K562 (cell line): Measurements from ENCODE around the gene CEBPE. TPM values are rescaled to one million over a fixed set of nuclear protein-coding genes. Genes with fewer than 3 reads are reported as not detected.
A peak's percentile ranks its signal among the peaks of the same experiment; 100 is the strongest.

Source experiments
- CBX3 ChIP-seq, 2 experiments: IDR thresholded peaks; 1 replicate in 1 of 2; 2 replicates in 1 of 2; pipeline ENCODE4 v1.6.1; 2012; ENCODE audit warnings: inconsistent platforms in 2 of 2, low read length in 2 of 2, borderline replicate concordance in 1 of 2, control low read depth in 1 of 2
- EP300 ChIP-seq: IDR thresholded peaks from 2 replicates; pipeline ENCODE4 v1.6.1; 2012; ENCODE audit warnings: low read length, improper control_type of control experiment
- ETV1 ChIP-seq: fragments of 450-650 bp; conservative IDR thresholded peaks from 2 replicates; pipeline ENCODE4 v1.6.1; 2016; ENCODE audit warnings: missing genetic modification characterization, control low read depth, low read depth, missing compliant biosample characterization
- FOSL1 ChIP-seq: fragments of 200-800 bp; sonication (Bioruptor generic); conservative IDR thresholded peaks from 2 replicates; pipeline ENCODE4 v1.6.1; 2016; ENCODE audit warnings: missing genetic modification characterization, missing compliant biosample characterization
- GABPA ChIP-seq: fragments of 200-800 bp; sonication (Bioruptor generic); conservative IDR thresholded peaks from 2 replicates; pipeline ENCODE4 v1.6.1; 2016; ENCODE audit warnings: low read depth, missing genetic modification characterization, missing compliant biosample characterization
- GTF2F1 ChIP-seq: IDR thresholded peaks from 2 replicates; pipeline ENCODE4 v1.6.1; 2011; ENCODE audit warnings: low read depth, low read length, improper control_type of control experiment
- KAT8 ChIP-seq: fragments of 450-650 bp; IDR thresholded peaks from 2 replicates; pipeline ENCODE4 v1.6.1; 2016; ENCODE audit warnings: low read depth, mild to moderate bottlenecking
- MCM3 ChIP-seq: fragments of 450-650 bp; IDR thresholded peaks from 2 replicates; pipeline ENCODE4 v1.6.1; 2016
- NR4A1 ChIP-seq, 2 experiments: fragments of 250-450 bp in 1 of 2; fragments of 450-650 bp in 1 of 2; sonication (Bioruptor Pico) in 1 of 2; IDR thresholded peaks; 2 replicates each; pipeline versions ENCODE4 v1.4.0 to v1.6.1; 2016 to 2020; ENCODE audit warnings: mild to moderate bottlenecking in 2 of 2, missing compliant biosample characterization in 1 of 2, missing genetic modification characterization in 1 of 2, moderate library complexity in 1 of 2
- SNRNP70 ChIP-seq: fragments of 200-400 bp; formaldehyde crosslinking; optimal IDR thresholded peaks from 2 replicates; pipeline ENCODE3; 2017; ENCODE audit warnings: low read depth, low read length
- STAT5B ChIP-seq: fragments of 250-450 bp; sonication (Bioruptor Pico); IDR thresholded peaks from 2 replicates; pipeline ENCODE4 v1.8.0; 2021; ENCODE audit warnings: mild to moderate bottlenecking, inconsistent platforms
- TBP ChIP-seq: optimal IDR thresholded peaks from 2 replicates; pipeline ENCODE3; 2011; ENCODE audit warnings: low read depth, low read length, improper control_type of control experiment
- TCFL5 ChIP-seq: fragments of 250-450 bp; sonication (Bioruptor Pico); conservative IDR thresholded peaks from 2 replicates; pipeline ENCODE4 v1.6.1; 2021; ENCODE audit warnings: mild to moderate bottlenecking, moderate library complexity, matching md5 sums
- TGIF2 ChIP-seq: sonication (generic); formaldehyde crosslinking; IDR thresholded peaks from 2 replicates; pipeline ENCODE4 v1.8.1; 2022; ENCODE audit warnings: mild to moderate bottlenecking, missing genetic modification reagents, moderate library complexity
- ZNF280B ChIP-seq: fragments of 250-450 bp; sonication (Bioruptor Pico); IDR thresholded peaks from 2 replicates; pipeline ENCODE4 v1.5.1; 2021; ENCODE audit warnings: mild to moderate bottlenecking
- ZNF347 ChIP-seq: fragments of 450-650 bp; formaldehyde crosslinking; IDR thresholded peaks from 2 replicates; pipeline ENCODE4 v1.4.0; 2020; ENCODE audit warnings: low read depth, mild to moderate bottlenecking, moderate library complexity
- ZNF699 ChIP-seq: fragments of 250-450 bp; sonication (Bioruptor Pico); IDR thresholded peaks from 2 replicates; pipeline ENCODE4 v1.8.0; 2021; ENCODE audit warnings: mild to moderate bottlenecking, moderate library complexity; ENCODE audit not compliant: insufficient replicate concordance
- ZNF707 ChIP-seq: fragments of 250-450 bp; sonication (Bioruptor Pico); conservative IDR thresholded peaks from 2 replicates; pipeline ENCODE4 v1.8.0; 2022; ENCODE audit warnings: inconsistent platforms, mild to moderate bottlenecking, moderate library complexity
- polyA plus RNA-seq, 8 experiments: library from polyadenylated mRNA; depleted of rRNA in 4 of 8; stranded (reverse) in 5 of 8; unstranded in 3 of 8; fragments of >200 nt; fragmentation: Nextera tagmentation in 2 of 8; fragmentation: Illumina TruSeq in 1 of 8; extraction: Ambion mirVana in 2 of 8; extraction: Trizol in 1 of 8; gene quantifications; 2 replicates each; pipeline versions ENCODE4 v1.2.1 to v1.2.3, GENCODE V29; 2011 to 2014; ENCODE audit warnings: inconsistent platforms in 1 of 8, missing spikeins in 1 of 8
- total RNA-seq, 7 experiments: library from RNA; depleted of rRNA in 6 of 7; stranded (reverse); fragments of >200 nt in 6 of 7; fragmentation: Illumina TruSeq in 2 of 7; extraction: Trizol in 2 of 7; gene quantifications; 2 replicates each; pipeline versions ENCODE4 v1.2.1 to v1.2.3, GENCODE V29; 2011 to 2021; ENCODE audit warnings: low replicate concordance in 1 of 7
- TF ChIP-seq, protein P1 (sequence below): fragments of 250-450 bp; sonication (Bioruptor Pico); IDR thresholded peaks from 2 replicates; pipeline ENCODE4 v1.4.0; 2020; ENCODE audit warnings: mild to moderate bottlenecking, moderate library complexity, borderline replicate concordance
- TF ChIP-seq, protein P2 (sequence below): fragments of 250-450 bp; sonication (Bioruptor Pico); IDR thresholded peaks from 2 replicates; pipeline ENCODE4 v1.6.1; 2021; ENCODE audit warnings: mild to moderate bottlenecking
- TF ChIP-seq, protein P3 (sequence below): fragments of 450-650 bp; IDR thresholded peaks from 2 replicates; pipeline ENCODE4 v1.6.1; 2016; ENCODE audit warnings: low read depth, mild to moderate bottlenecking, moderate library complexity

CEBPE gene
- total and polyA plus RNA-seq, 9 of the 15 experiments (the other 6 are each of a cell fraction or from before 2014, with no cell fraction given) = 0.09 to 0.15 (median 0.13) TPM; not detected in 6

GRCh38 chr14:23093991-23094665, 24.9 kb downstream of the CEBPE start (continued):
- TF ChIP-seq ZNF280B (CRISPR knock-in tag) (no peak), GTF2F1 (no peak), MCM3 (no peak), STAT5B (CRISPR knock-in tag) (no peak), ZNF699 (CRISPR knock-in tag) (no peak), ZNF707 (CRISPR knock-in tag) (no peak), GABPA (tag) (no peak), ETV1 (no peak), NR4A1 (CRISPR knock-in tag; IDR thresholded peaks at IDR 0.05) (no peak), NR4A1 (tag; IDR thresholded peaks at IDR 0.05) (no peak), FOSL1 (tag) (no peak), CBX3 (IDR thresholded peaks at IDR 0.05; ENCODE audit: borderline replicate concordance in 1 of 2, low read length in 2 of 2) (no peak; a peak in 1 of 3 replicates), TGIF2 (CRISPR knock-in tag) (no peak), KAT8 (no peak), EP300 (0 out of 2 replicates have a peak, but pooled peaks have one; percentile 9), ZNF347 (CRISPR knock-in tag) (no peak), TBP (no peak), SNRNP70 (no peak), TCFL5 (CRISPR knock-in tag) (no peak)
- TF ChIP-seq, protein P1, sequence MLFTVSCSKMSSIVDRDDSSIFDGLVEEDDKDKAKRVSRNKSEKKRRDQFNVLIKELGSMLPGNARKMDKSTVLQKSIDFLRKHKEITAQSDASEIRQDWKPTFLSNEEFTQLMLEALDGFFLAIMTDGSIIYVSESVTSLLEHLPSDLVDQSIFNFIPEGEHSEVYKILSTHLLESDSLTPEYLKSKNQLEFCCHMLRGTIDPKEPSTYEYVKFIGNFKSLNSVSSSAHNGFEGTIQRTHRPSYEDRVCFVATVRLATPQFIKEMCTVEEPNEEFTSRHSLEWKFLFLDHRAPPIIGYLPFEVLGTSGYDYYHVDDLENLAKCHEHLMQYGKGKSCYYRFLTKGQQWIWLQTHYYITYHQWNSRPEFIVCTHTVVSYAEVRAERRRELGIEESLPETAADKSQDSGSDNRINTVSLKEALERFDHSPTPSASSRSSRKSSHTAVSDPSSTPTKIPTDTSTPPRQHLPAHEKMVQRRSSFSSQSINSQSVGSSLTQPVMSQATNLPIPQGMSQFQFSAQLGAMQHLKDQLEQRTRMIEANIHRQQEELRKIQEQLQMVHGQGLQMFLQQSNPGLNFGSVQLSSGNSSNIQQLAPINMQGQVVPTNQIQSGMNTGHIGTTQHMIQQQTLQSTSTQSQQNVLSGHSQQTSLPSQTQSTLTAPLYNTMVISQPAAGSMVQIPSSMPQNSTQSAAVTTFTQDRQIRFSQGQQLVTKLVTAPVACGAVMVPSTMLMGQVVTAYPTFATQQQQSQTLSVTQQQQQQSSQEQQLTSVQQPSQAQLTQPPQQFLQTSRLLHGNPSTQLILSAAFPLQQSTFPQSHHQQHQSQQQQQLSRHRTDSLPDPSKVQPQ (CRISPR knock-in tag) = no peak
- TF ChIP-seq, protein P2, sequence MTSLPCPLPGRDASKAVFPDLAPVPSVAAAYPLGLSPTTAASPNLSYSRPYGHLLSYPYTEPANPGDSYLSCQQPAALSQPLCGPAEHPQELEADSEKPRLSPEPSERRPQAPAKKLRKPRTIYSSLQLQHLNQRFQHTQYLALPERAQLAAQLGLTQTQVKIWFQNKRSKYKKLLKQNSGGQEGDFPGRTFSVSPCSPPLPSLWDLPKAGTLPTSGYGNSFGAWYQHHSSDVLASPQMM (CRISPR knock-in tag) = no peak
- TF ChIP-seq, protein P3, sequence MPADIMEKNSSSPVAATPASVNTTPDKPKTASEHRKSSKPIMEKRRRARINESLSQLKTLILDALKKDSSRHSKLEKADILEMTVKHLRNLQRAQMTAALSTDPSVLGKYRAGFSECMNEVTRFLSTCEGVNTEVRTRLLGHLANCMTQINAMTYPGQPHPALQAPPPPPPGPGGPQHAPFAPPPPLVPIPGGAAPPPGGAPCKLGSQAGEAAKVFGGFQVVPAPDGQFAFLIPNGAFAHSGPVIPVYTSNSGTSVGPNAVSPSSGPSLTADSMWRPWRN = no peak
